ENCODE data around the gene C13orf42.

The C13orf42 gene

GRCh38 chr13:51111174-51111573, at the start of gene C13orf42:
Gene C13orf42, minus strand, starts transcription at chr13:51111274. Its CDS starts 65 bp downstream, at chr13:51111209.
- H3K4me1 ChIP-seq (ENCODE audit: insufficient read depth, low read length): no peaks in the 10 kb centered on the region
- H3K9ac ChIP-seq (ENCODE audit: low read length): no peak within 1 kb of the TSS
- H3K27ac ChIP-seq (ENCODE audit: low read depth, low read length): no peak within 1 kb of the TSS
- no peaks in the 10 kb centered on the region for H3K27me3 ChIP-seq (ENCODE audit: control insufficient read depth in 1 of 2, insufficient read depth in 2 of 2, low read length in 2 of 2)
- no peaks in the 10 kb centered on the region for H3K9me3 ChIP-seq (ENCODE audit: low read length)
- no peak within 1 kb of the TSS for H3K4me3 ChIP-seq (ENCODE audit: low read depth in 1 of 2, low read length in 2 of 2)
- no peaks in the 10 kb centered on the region for H3K36me3 ChIP-seq (ENCODE audit: insufficient read depth, low read length)

- no peak overlapping the region for H3K4me3 ChIP-seq (ENCODE audit: low read depth in 1 of 2, low read length in 2 of 2)
Measured at GRCh38 chr13:51158880-51159518, 47.9 kb upstream of the C13orf42 start.

GRCh38 chr13:51158365-51158764, 47.3 kb upstream of the C13orf42 start:
- Histone ChIP-seq H3K9me3 (ENCODE audit: low read length) (no peaks in the 10 kb centered on the region), H3K27ac (ENCODE audit: low read depth, low read length) (no peak overlapping the region), H3K27me3 (ENCODE audit: control insufficient read depth in 1 of 2, insufficient read depth in 2 of 2, low read length in 2 of 2) (no peaks in the 10 kb centered on the region), H3K9ac (ENCODE audit: low read length) (no peak overlapping the region), H3K4me3 (ENCODE audit: low read depth in 1 of 2, low read length in 2 of 2) (no peak overlapping the region), H3K36me3 (ENCODE audit: insufficient read depth, low read length) (no peaks in the 10 kb centered on the region), H3K4me1 (ENCODE audit: insufficient read depth, low read length) (peaks cover 10% of the 10 kb centered on the region)

More at GRCh38 chr13:51158880-51159518, 47.9 kb upstream of the C13orf42 start:
- Histone ChIP-seq H3K27ac (ENCODE audit: low read depth, low read length) (no peak overlapping the region), H3K4me1 (ENCODE audit: insufficient read depth, low read length) (peaks cover 8% of the 10 kb centered on the region), H3K9ac (ENCODE audit: low read length) (no peak overlapping the region), H3K36me3 (ENCODE audit: insufficient read depth, low read length) (no peaks in the 10 kb centered on the region), H3K27me3 (ENCODE audit: control insufficient read depth in 1 of 2, insufficient read depth in 2 of 2, low read length in 2 of 2) (no peaks in the 10 kb centered on the region), H3K9me3 (ENCODE audit: low read length) (no peaks in the 10 kb centered on the region)

GRCh38 chr13:51156648-51157047, 45.6 kb upstream of the C13orf42 start:
- H3K4me1 ChIP-seq (ENCODE audit: insufficient read depth, low read length): peaks cover 10% of the 10 kb centered on the region

GRCh38 chr13:51155776-51156515, 44.9 kb upstream of the C13orf42 start:
- H3K27ac ChIP-seq (ENCODE audit: low read depth, low read length): no peak overlapping the region
- H3K4me3 ChIP-seq (ENCODE audit: low read depth in 1 of 2, low read length in 2 of 2): no peak overlapping the region
- H3K27me3 ChIP-seq (ENCODE audit: control insufficient read depth in 1 of 2, insufficient read depth in 2 of 2, low read length in 2 of 2): no peaks in the 10 kb centered on the region
- H3K4me1 ChIP-seq (ENCODE audit: insufficient read depth, low read length): peaks cover 10% of the 10 kb centered on the region
- no peaks in the 10 kb centered on the region for H3K9me3 ChIP-seq (ENCODE audit: low read length)
- H3K9ac ChIP-seq (ENCODE audit: low read length): no peak overlapping the region
- H3K36me3 ChIP-seq (ENCODE audit: insufficient read depth, low read length): no peaks in the 10 kb centered on the region

More at GRCh38 chr13:51156648-51157047, 45.6 kb upstream of the C13orf42 start:
- Histone ChIP-seq H3K27me3 (ENCODE audit: control insufficient read depth in 1 of 2, insufficient read depth in 2 of 2, low read length in 2 of 2) (no peaks in the 10 kb centered on the region), H3K27ac (ENCODE audit: low read depth, low read length) (no peak overlapping the region), H3K9me3 (ENCODE audit: low read length) (no peaks in the 10 kb centered on the region), H3K9ac (ENCODE audit: low read length) (no peak overlapping the region), H3K4me3 (ENCODE audit: low read depth in 1 of 2, low read length in 2 of 2) (no peak overlapping the region), H3K36me3 (ENCODE audit: insufficient read depth, low read length) (no peaks in the 10 kb centered on the region)

GRCh38 chr13:51155161-51155560, 44.1 kb upstream of the C13orf42 start:
- Histone ChIP-seq H3K9ac (ENCODE audit: low read length) (no peak overlapping the region), H3K4me3 (ENCODE audit: low read depth in 1 of 2, low read length in 2 of 2) (no peak overlapping the region), H3K9me3 (ENCODE audit: low read length) (no peaks in the 10 kb centered on the region), H3K36me3 (ENCODE audit: insufficient read depth, low read length) (no peaks in the 10 kb centered on the region), H3K4me1 (ENCODE audit: insufficient read depth, low read length) (peaks cover 10% of the 10 kb centered on the region), H3K27me3 (ENCODE audit: control insufficient read depth in 1 of 2, insufficient read depth in 2 of 2, low read length in 2 of 2) (no peaks in the 10 kb centered on the region), H3K27ac (ENCODE audit: low read depth, low read length) (no peak overlapping the region)

- Histone ChIP-seq H3K27me3 (ENCODE audit: control insufficient read depth in 1 of 2, insufficient read depth in 2 of 2, low read length in 2 of 2) (no peaks in the 10 kb centered on the region), H3K4me1 (ENCODE audit: insufficient read depth, low read length) (peaks cover 10% of the 10 kb centered on the region), H3K36me3 (ENCODE audit: insufficient read depth, low read length) (no peaks in the 10 kb centered on the region), H3K4me3 (ENCODE audit: low read depth in 1 of 2, low read length in 2 of 2) (no peak overlapping the region), H3K9me3 (ENCODE audit: low read length) (no peaks in the 10 kb centered on the region), H3K9ac (ENCODE audit: low read length) (no peak overlapping the region), H3K27ac (ENCODE audit: low read depth, low read length) (no peak overlapping the region)
Measured at GRCh38 chr13:51154029-51154555, 43.0 kb upstream of the C13orf42 start.

GRCh38 chr13:51153527-51153926, 42.5 kb upstream of the C13orf42 start:
- peaks cover 0 to 2% of the 10 kb centered on the region in 2 donors for H3K27me3 ChIP-seq (ENCODE audit: control insufficient read depth in 1 of 2, insufficient read depth in 2 of 2, low read length in 2 of 2)
- no peak overlapping the region for H3K27ac ChIP-seq (ENCODE audit: low read depth, low read length)
- H3K4me1 ChIP-seq (ENCODE audit: insufficient read depth, low read length): peaks cover 10% of the 10 kb centered on the region
- H3K36me3 ChIP-seq (ENCODE audit: insufficient read depth, low read length): no peaks in the 10 kb centered on the region
- H3K9ac ChIP-seq (ENCODE audit: low read length): no peak overlapping the region
- no peaks in the 10 kb centered on the region for H3K9me3 ChIP-seq (ENCODE audit: low read length)
- no peak overlapping the region for H3K4me3 ChIP-seq (ENCODE audit: low read depth in 1 of 2, low read length in 2 of 2)

GRCh38 chr13:51152701-51153100, 41.6 kb upstream of the C13orf42 start:
- peaks cover 0 to 5% of the 10 kb centered on the region in 2 donors for H3K27me3 ChIP-seq (ENCODE audit: control insufficient read depth in 1 of 2, insufficient read depth in 2 of 2, low read length in 2 of 2)
- no peaks in the 10 kb centered on the region for H3K36me3 ChIP-seq (ENCODE audit: insufficient read depth, low read length)
- no peak overlapping the region for H3K27ac ChIP-seq (ENCODE audit: low read depth, low read length)
- H3K4me1 ChIP-seq (ENCODE audit: insufficient read depth, low read length): peaks cover 10% of the 10 kb centered on the region
- H3K9me3 ChIP-seq (ENCODE audit: low read length): no peaks in the 10 kb centered on the region
- H3K4me3 ChIP-seq (ENCODE audit: low read depth in 1 of 2, low read length in 2 of 2): no peak overlapping the region
- no peak overlapping the region for H3K9ac ChIP-seq (ENCODE audit: low read length)

GRCh38 chr13:51151463-51151862, 40.4 kb upstream of the C13orf42 start:
- peaks cover 10% of the 10 kb centered on the region for H3K4me1 ChIP-seq (ENCODE audit: insufficient read depth, low read length)
- H3K9ac ChIP-seq (ENCODE audit: low read length): no peak overlapping the region
- H3K27ac ChIP-seq (ENCODE audit: low read depth, low read length): no peak overlapping the region
- no peaks in the 10 kb centered on the region for H3K9me3 ChIP-seq (ENCODE audit: low read length)
- H3K27me3 ChIP-seq (ENCODE audit: control insufficient read depth in 1 of 2, insufficient read depth in 2 of 2, low read length in 2 of 2): peaks cover 0 to 5% of the 10 kb centered on the region in 2 donors
- H3K36me3 ChIP-seq (ENCODE audit: insufficient read depth, low read length): no peaks in the 10 kb centered on the region
- H3K4me3 ChIP-seq (ENCODE audit: low read depth in 1 of 2, low read length in 2 of 2): no peak overlapping the region

- Histone ChIP-seq H3K36me3 (ENCODE audit: insufficient read depth, low read length) (no peaks in the 10 kb centered on the region), H3K27ac (ENCODE audit: low read depth, low read length) (no peak overlapping the region), H3K4me1 (ENCODE audit: insufficient read depth, low read length) (peaks cover 3% of the 10 kb centered on the region), H3K9me3 (ENCODE audit: low read length) (no peaks in the 10 kb centered on the region), H3K9ac (ENCODE audit: low read length) (no peak overlapping the region), H3K4me3 (ENCODE audit: low read depth in 1 of 2, low read length in 2 of 2) (no peak overlapping the region), H3K27me3 (ENCODE audit: control insufficient read depth in 1 of 2, insufficient read depth in 2 of 2, low read length in 2 of 2) (peaks cover 0 to 5% of the 10 kb centered on the region in 2 donors)
Measured at GRCh38 chr13:51148952-51149573, 38.0 kb upstream of the C13orf42 start.
